SH-SY5Y (cell line): ENCODE results near the gene THSD7A.
A peak's percentile ranks its signal among the peaks of the same experiment; 100 is the strongest.

ENCODE experiments used
- GATA2 ChIP-seq: IDR thresholded peaks from 2 replicates; pipeline ENCODE4 v1.6.1; 2011; ENCODE audit warnings: mild to moderate bottlenecking, low read depth, low read length
- GATA3 ChIP-seq: IDR thresholded peaks from 2 replicates; pipeline ENCODE4 v1.6.1; 2011; ENCODE audit warnings: low read depth, mild to moderate bottlenecking, low read length, moderate library complexity

DNA sequence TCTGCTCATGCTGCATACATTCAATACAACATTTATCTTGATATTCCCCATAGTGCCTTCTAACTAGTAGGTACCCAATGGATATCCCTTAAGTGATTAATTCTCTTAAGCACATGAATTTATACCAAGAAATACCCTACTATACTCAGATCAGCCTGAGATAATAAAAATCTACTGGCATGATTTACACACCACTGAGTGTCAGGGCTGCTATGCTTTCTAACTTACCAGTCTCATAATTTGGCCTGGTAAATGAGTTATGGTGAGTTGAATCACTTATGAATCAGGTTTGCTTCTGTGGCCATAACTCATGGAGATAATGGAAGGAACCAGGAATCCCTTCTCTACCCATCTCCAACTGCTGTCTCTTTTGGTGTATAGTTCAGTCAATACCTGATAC, 122.8 kb downstream of the THSD7A start:
- peak; percentile 37; the same call in 1 of the 2 replicates for TF ChIP-seq GATA3
- no peak for TF ChIP-seq GATA2
